SK-MEL-5 (cell line): ENCODE measurements around the gene BIN1. TPM values are rescaled to one million over a fixed set of nuclear protein-coding genes. Genes with fewer than 3 reads are reported as not detected.

Experiments
- DNase-seq: peaks from one replicate; pipeline ENCODE4 v3.0.0-alpha.2; 2016; ENCODE audit warnings: low read depth, low spot score
- in situ Hi-C: cut with HindIII; loops from 2 replicates; pipeline ENCODE4 v1.10.0; 2016; ENCODE audit warnings: low sequenced_read_pairs, high pct_unique_total_duplicates, low pct_unique_long_range_greater_than_20kb
- polyA plus RNA-seq, 2 experiments: library from polyadenylated mRNA; depleted of rRNA; stranded (reverse); fragments of >200 nt; gene quantifications; 2 replicates each; pipeline ENCODE4 v1.2.3, GENCODE V29; 2015
- total RNA-seq: library from RNA; depleted of rRNA; stranded (reverse); fragments of >200 nt; shearing (Covaris generic); gene quantifications from 2 replicates; pipeline ENCODE4 v1.2.3, GENCODE V29; 2014; rRNA removed

The BIN1 gene
- 1.7 and 2.2 TPM in 2 replicates for total RNA-seq
- polyA plus RNA-seq (2015; cell fraction: cytosol; rRNA removed), result 2.7 and 3.0 TPM in 2 replicates
- polyA plus RNA-seq (2015; cell fraction: nucleus; rRNA removed), result 3.0 TPM in 2 replicates

DNA sequence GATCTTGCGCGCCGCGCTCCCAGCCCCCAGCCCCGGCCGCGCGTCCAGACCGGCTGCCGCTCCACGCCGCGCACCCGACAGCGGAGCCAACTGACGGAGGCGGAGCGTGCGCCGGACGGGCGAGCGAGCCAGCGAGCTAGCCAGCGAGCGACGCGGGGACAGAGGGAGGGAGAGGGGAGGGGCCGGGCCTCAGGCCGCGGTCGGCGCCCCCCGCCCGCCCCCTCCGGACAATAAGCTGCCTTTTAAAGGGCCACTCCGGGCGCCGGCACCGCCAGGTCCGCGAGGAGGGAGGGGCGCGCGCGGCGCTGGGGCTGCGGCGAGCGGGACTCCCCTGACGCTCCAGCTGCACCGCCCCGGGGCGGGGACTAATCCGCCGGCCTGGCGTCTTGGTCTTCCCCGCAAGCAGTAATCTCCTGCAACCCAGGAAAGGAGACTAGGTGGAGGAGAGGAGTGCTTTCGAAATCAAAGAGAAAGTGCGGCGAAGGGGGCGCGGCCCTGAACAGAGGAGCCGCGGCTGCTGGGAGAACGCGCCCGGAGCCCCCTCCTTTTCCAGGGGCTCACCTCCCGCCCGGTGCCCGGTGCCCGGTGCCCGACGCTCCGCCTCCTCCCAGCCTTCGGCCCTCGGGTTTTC lies at the start of gene BIN1:
Gene BIN1, minus strand, starts transcription at position 164 of the 631 bp plus-strand sequence. CDS start 211 bp downstream, outside the sequence.
- in situ Hi-C loops, result no loop called here
- DNase-seq, result peak; percentile 52

DNA sequence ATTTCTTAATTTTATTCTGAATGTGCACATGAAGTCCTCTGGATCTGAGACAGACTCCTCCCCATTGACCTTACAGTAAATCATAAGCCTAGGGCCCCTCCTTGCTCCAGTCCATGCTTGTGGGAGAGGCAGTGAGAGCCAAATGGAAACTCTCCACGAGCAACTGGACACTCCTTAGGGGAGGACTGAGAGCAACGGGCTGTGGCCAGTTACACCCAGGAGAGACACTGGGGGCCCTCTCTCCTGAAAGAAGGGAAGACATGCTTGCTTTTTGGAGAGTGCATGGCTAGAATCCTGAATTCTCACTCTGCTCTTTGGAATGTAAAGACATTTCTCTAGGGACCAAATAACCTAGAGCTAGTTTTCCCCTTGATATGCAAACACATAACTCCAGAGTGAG lies 49.0 kb upstream of the BIN1 start:
- DNase-seq, result peak; percentile 9

GRCh38 chr2:127155028-127155581 lies 48.2 kb upstream of the BIN1 start:
- no peak for DNase-seq
- in situ Hi-C loops, result no loop called here

More for the DNA sequence above, 49.0 kb upstream of the BIN1 start:
- in situ Hi-C loops, result no loop called here

DNA sequence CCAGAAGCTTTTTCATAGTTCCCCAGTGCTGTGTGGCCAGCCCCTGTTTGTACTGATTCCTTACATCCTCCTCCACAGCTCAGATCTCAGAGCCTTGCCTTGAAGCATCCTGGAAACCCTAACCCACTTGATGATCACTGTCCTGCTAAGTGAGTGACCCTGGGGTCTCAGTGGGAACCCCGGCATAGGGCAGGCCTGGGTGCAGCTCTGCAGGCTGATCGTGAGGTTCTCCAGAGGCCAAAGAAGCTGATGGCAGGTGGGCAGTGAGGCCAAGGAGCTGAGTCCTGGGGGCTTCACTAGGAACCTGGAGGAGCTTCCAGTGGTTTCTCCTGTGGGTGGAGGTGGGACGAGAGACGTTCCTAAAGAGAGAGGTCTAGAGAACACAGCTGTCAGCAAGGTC lies 47.4 kb upstream of the BIN1 start:
- DNase-seq, result no peak
- in situ Hi-C loops, result no loop called here

- no peak for DNase-seq
- in situ Hi-C loops, result no loop called here
Measured at GRCh38 chr2:127153691-127154158, 46.8 kb upstream of the BIN1 start.

DNA sequence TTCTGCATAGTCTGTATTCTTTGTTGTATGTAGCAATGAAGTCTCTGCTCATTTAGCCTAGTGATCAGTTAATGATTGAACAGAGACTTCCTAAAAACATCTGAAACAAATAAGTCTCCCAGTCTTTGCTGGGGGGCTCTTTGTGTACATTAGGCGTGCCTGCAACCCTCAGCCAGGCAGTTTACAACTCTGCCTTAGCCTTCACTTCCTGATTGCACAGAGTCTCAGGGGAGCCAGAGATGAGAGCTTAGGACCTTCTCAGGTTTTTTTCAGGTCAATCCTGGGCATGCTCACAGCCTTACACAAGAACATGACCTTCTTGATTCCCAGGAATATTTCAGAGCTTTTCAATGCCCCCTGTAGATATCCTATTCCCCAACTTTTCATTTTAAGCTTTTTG lies 44.0 kb upstream of the BIN1 start:
- DNase-seq, result no peak
- in situ Hi-C loops, result no loop called here

DNA sequence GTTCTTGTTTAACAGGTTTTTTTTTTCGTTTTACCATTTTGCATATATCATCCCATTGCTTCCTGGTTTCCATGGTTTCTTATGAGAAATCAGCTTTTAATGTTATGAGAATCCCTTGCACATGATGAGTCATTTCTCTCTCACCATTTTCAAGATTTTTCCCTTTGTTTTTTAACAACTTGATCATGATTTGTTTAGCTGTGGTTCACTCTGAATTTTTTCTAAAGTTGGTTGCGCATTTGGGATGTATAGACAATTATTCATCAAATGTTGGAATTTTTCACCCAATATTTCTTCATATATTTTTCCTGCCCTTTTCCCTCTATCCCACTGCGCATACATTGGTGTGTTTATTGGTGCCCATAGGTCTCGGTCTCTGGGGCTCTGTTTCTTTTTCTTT lies 42.4 kb upstream of the BIN1 start:
- no peak for DNase-seq
- in situ Hi-C loops, result no loop called here

DNA sequence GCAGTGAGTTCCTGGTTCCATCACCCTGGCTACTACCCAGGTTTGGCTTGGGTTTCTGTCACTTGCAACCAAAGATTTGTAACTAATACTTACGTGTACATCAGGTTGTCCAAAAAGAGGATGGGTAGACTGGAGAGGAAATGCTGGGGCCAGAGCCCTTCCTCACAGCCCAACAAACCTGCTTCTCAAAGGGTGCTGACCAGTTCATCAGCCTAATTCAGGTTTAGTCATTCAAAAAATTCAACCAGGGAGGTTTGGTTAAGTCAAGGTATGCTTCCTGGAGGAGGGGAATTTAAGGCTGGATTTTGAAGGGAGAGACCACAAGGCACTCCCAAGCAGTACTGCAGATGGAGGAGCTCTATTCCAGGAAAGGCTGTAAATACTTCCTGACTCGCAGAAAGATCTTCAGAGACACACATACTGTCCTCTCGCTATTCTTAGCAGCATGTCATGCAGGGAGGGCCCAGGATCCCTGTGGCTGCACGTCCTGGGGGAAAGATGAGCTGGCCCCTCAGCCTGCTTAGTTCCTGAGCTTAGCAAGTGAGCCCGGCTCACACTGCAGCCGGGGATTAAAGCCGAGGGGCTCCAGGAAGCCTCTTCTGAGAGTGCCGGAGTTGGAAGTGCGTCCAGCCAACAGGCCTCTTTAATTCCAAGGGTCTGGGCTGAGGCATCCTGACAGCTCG lies 40.0 kb upstream of the BIN1 start:
- DNase-seq, result no peak
- in situ Hi-C loops, result no loop called here

- in situ Hi-C loops, result no loop called here
- no peak for DNase-seq
Measured at GRCh38 chr2:127146071-127146725, 39.2 kb upstream of the BIN1 start.

GRCh38 chr2:127145280-127145895 lies 38.4 kb upstream of the BIN1 start:
- in situ Hi-C loops, result no loop called here
- no peak for DNase-seq

DNA sequence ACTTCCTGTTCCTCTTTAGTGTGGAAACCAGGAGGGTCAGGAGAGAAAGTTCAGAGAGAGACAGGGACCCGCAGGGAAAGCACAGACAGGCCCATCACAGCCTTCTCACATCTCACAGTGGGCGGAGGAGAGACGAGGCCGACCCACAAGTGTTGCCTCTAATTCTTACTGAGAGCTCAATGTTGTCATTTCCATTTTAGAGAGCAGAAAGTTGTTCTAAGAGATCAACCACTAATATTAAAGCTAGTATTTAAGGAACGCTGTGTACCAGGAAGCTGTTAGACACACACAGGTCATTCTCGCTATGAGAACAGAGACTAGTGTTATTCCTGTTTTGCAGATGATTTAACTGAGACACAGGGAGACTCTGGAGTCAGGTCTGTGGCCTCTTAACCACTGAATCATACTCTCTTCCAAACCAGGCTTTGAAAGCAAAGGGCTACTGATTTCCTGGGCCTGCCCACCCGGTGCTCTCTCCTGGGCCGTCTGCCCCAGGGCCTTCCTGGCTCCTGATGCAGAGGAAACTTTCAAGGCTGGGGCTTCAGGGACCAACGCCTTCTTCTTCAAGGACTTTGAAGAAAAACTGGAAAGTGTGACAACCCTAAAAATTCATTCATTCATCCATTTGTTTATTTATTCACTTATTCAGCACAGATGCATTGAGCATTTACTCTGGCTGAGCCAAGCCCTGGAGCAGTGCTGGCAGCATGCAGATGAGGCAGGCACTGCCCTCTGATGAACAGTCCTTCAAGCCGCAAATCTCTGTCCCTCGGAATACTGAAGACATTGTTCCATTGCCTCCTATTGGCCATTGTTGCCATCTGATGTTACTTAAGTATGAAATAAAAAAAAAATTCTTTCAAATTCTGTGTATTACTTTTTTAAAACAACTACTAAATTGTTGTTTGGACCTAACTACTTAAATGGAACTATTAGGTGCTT lies 37.2 kb upstream of the BIN1 start:
- in situ Hi-C loops, result no loop called here
- peak; percentile 59 for DNase-seq

- DNase-seq, result no peak
- in situ Hi-C loops, result no loop called here
Measured at GRCh38 chr2:127142663-127143630, 36.0 kb upstream of the BIN1 start.

GRCh38 chr2:127140538-127140937 lies 33.6 kb upstream of the BIN1 start:
- no peak for DNase-seq
- in situ Hi-C loops, result no loop called here

DNA sequence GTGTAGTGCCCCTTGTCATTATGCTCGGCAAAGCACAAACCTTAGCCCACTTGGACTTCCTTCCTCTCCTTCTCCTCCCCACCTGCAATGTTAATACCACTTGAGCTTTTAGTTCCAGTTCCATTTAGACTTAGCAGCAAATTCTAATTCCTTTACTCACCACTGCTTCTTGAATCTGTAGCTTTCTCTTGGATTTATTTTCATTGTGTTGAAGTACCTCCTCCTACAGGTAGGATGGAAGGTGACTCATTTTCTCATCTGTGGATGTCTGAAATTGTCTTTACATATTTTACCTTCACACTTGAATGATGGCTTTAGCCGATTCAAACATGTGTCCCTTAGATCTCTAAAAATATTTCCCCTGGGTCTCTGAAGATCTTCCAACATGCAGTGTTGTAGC lies 32.8 kb upstream of the BIN1 start:
- DNase-seq, result no peak
- in situ Hi-C loops, result no loop called here

GRCh38 chr2:127138281-127138680 lies 31.3 kb upstream of the BIN1 start:
- in situ Hi-C loops, result no loop called here
- no peak for DNase-seq

- in situ Hi-C loops, result no loop called here
- no peak for DNase-seq
Measured at GRCh38 chr2:127137741-127138140, 30.8 kb upstream of the BIN1 start.
